NCI-H1436 (cell line): ENCODE measurements around the gene LMCD1.

Experiments used
- DNase-seq: peaks from one replicate; lab custom pipeline; 2025; lab: John Stamatoyannopoulos, UW

The LMCD1 gene

GRCh38 chr3:8584661-8585060 is 83.0 kb downstream of the LMCD1 start:
- no peak for DNase-seq

GRCh38 chr3:8589880-8590556 is 88.4 kb downstream of the LMCD1 start:
- no peak for DNase-seq

GRCh38 chr3:8593021-8593827 is 91.6 kb downstream of the LMCD1 start:
- DNase-seq: no peak

GRCh38 chr3:8595252-8595651 is 93.6 kb downstream of the LMCD1 start:
- DNase-seq: no peak

GRCh38 chr3:8595695-8596115 is 94.1 kb downstream of the LMCD1 start:
- DNase-seq: no peak

- DNase-seq: no peak
These were observed 94.9 kb downstream of the LMCD1 start for GRCh38 chr3:8596321-8597218.

GRCh38 chr3:8597219-8597853 is 95.7 kb downstream of the LMCD1 start:
- no peak for DNase-seq

- DNase-seq: no peak
These were observed 97.5 kb downstream of the LMCD1 start for GRCh38 chr3:8599146-8599545.

GRCh38 chr3:8600457-8600856 is 98.8 kb downstream of the LMCD1 start:
- no peak for DNase-seq

- DNase-seq: no peak
These were observed 101.6 kb downstream of the LMCD1 start for GRCh38 chr3:8603115-8603710.

GRCh38 chr3:8604006-8604405 is 102.4 kb downstream of the LMCD1 start:
- DNase-seq: no peak

- no peak for DNase-seq
These were observed 103.4 kb downstream of the LMCD1 start for GRCh38 chr3:8604988-8605387.

- DNase-seq: no peak
These were observed 105.1 kb downstream of the LMCD1 start for GRCh38 chr3:8606701-8607231.

GRCh38 chr3:8607234-8608040 is 105.8 kb downstream of the LMCD1 start:
- no peak for DNase-seq

GRCh38 chr3:8608041-8608790 is 106.6 kb downstream of the LMCD1 start:
- no peak for DNase-seq

- no peak for DNase-seq
These were observed 107.3 kb downstream of the LMCD1 start for GRCh38 chr3:8608791-8609467.

- no peak for DNase-seq
These were observed 109.3 kb downstream of the LMCD1 start for GRCh38 chr3:8610951-8611350.

- no peak for DNase-seq
These were observed 116.3 kb downstream of the LMCD1 start for GRCh38 chr3:8617921-8618320.

GRCh38 chr3:8618950-8619349 is 117.3 kb downstream of the LMCD1 start:
- no peak for DNase-seq
